ENCODE data around the gene COLEC12.

Gene COLEC12

DNA sequence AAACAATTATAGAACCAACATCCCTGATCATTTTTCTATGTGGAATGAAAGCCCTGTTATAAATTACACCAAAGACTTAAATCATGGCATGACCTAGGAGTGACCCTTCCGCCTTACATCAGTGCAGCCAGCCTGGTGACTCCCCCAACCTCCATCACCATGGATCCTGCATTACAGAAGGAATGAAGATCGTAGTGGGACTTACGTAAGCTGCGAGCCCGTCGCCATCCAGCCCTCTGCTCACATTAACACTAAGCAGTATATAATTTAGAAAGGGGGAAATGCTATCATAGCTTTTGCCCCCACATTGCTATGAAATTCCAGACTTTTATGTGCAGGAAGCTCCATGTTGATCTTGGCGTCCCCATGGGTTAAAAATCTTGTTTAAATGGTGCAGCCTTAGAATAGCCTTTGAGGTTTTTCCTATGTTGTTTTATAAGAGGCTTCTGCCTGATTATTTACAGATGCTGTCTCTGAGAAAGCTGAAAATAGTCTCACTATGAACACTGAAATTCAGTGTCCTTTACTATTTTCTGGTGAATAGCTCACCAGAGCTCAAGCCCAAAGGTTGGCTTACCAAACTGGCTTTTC, 76.3 kb downstream of the COLEC12 start:
- Mint-ChIP-seq H3K27me3 (ENCODE audit: low read depth) (no peaks in the 10 kb centered on the region), H3K27ac (peak overlapping the region; percentile 91 to 98 (median 94)), H3K9me3 (no peaks in the 10 kb centered on the region), H3K36me3 (ENCODE audit: low read depth) (no peaks in the 10 kb centered on the region), H3K4me3 (peak overlapping the region; percentile 10 to 51 (median 51)), H3K4me1 (peaks cover 53% of the 10 kb centered on the region)
- TF ChIP-seq CTCF (IDR thresholded peaks at IDR 0.05; ENCODE audit: unreplicated experiment in 3 of 3), result no peak

DNA sequence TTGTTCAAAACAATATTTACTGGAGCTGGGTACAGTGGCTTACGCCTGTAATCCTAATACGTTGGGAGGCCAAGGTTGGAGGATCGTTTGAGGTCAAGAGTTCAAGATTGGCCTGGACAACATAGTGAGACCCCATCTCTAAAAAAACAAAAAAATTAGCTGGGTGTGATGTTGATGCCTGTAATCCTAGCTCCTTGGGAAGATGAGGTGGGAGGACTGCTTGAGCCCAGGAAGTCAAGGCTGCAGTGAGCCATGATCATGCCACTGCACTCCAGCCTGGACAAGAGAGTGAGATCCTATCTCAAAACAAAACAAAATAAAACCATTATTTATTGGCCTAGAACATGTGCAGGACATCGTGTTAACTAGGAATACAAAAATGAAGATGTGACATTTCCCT, 77.5 kb downstream of the COLEC12 start:
- no peak overlapping the region for H3K4me3 Mint-ChIP-seq
- no peaks in the 10 kb centered on the region for H3K9me3 Mint-ChIP-seq
- no peaks in the 10 kb centered on the region for H3K27me3 Mint-ChIP-seq (ENCODE audit: low read depth)
- peak overlapping the region in 2 of 3 experiments; percentile 21 to 60 for H3K27ac Mint-ChIP-seq
- H3K36me3 Mint-ChIP-seq (ENCODE audit: low read depth), result no peaks in the 10 kb centered on the region
- peaks cover 53% of the 10 kb centered on the region for H3K4me1 Mint-ChIP-seq
- TF ChIP-seq CTCF (IDR thresholded peaks at IDR 0.05; ENCODE audit: unreplicated experiment in 3 of 3), result no peak

GRCh38 chr18:421247-422155, 79.0 kb downstream of the COLEC12 start:
- peak overlapping the region; percentile 42 to 75 (median 66) for H3K27ac Mint-ChIP-seq
- no peaks in the 10 kb centered on the region for H3K9me3 Mint-ChIP-seq
- no peaks in the 10 kb centered on the region for H3K27me3 Mint-ChIP-seq (ENCODE audit: low read depth)
- H3K4me3 Mint-ChIP-seq, result no peak overlapping the region
- no peaks in the 10 kb centered on the region for H3K36me3 Mint-ChIP-seq (ENCODE audit: low read depth)
- H3K4me1 Mint-ChIP-seq, result peaks cover 44% of the 10 kb centered on the region
- TF ChIP-seq CTCF (IDR thresholded peaks at IDR 0.05; ENCODE audit: unreplicated experiment in 3 of 3), result no peak

GRCh38 chr18:420661-421246, 79.7 kb downstream of the COLEC12 start:
- peak overlapping the region; percentile 42 to 75 (median 66) for H3K27ac Mint-ChIP-seq
- no peaks in the 10 kb centered on the region for H3K9me3 Mint-ChIP-seq
- peaks cover 44% of the 10 kb centered on the region for H3K4me1 Mint-ChIP-seq
- H3K36me3 Mint-ChIP-seq (ENCODE audit: low read depth), result no peaks in the 10 kb centered on the region
- H3K4me3 Mint-ChIP-seq, result no peak overlapping the region
- no peaks in the 10 kb centered on the region for H3K27me3 Mint-ChIP-seq (ENCODE audit: low read depth)
- no peak for TF ChIP-seq CTCF (IDR thresholded peaks at IDR 0.05; ENCODE audit: unreplicated experiment in 3 of 3)

DNA sequence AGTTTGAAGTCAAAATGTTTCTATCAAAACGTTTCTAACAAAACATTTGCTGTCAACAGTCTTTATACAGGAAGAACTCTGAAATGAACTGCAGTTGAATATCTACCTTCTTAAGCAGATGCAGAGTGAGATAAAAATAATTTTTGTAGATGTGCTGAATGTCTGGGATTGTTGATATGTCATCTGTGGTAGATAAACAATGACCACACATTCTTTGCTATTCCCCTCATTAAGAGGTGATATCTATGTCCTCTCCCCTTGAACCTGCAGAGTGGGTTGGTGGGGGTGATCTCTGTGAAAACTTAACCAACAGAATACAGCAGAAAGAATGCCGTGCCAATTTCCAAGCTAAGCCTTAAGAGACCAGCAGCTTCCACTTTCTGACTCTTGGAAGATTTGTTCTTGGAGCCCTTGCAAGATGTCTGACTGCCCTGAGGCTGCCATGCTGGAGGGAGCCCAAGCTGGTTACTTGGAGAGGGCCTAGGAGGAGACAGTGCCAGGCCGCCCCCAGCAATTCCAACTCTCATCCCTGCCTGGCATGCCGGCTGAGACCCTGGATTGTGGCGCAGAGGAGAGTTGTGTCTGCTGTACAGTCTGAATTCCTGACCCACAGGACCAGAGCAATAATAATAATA, 80.8 kb downstream of the COLEC12 start:
- Mint-ChIP-seq H3K27ac (peak overlapping the region in 1 of 3 experiments; percentile 37), H3K36me3 (ENCODE audit: low read depth) (no peaks in the 10 kb centered on the region), H3K27me3 (ENCODE audit: low read depth) (no peaks in the 10 kb centered on the region), H3K4me1 (peaks cover 34% of the 10 kb centered on the region), H3K9me3 (no peaks in the 10 kb centered on the region), H3K4me3 (no peak overlapping the region)
- TF ChIP-seq CTCF (IDR thresholded peaks at IDR 0.05; ENCODE audit: unreplicated experiment in 3 of 3), result no peak

All from nephron (organoid).